Central memory CD4-positive, alpha-beta T cell (primary cell): ENCODE data around the gene LOC128125822.
"Not testable (repeated sequence)": the region's sequence is repeated elsewhere in the genome, so short reads cannot be mapped to it uniquely, and the experiment has no call there.

Experiments
- DNase-seq: peaks from one replicate; pipeline ENCODE4 v3.0.0; 2022

LOC128125822 gene

DNA sequence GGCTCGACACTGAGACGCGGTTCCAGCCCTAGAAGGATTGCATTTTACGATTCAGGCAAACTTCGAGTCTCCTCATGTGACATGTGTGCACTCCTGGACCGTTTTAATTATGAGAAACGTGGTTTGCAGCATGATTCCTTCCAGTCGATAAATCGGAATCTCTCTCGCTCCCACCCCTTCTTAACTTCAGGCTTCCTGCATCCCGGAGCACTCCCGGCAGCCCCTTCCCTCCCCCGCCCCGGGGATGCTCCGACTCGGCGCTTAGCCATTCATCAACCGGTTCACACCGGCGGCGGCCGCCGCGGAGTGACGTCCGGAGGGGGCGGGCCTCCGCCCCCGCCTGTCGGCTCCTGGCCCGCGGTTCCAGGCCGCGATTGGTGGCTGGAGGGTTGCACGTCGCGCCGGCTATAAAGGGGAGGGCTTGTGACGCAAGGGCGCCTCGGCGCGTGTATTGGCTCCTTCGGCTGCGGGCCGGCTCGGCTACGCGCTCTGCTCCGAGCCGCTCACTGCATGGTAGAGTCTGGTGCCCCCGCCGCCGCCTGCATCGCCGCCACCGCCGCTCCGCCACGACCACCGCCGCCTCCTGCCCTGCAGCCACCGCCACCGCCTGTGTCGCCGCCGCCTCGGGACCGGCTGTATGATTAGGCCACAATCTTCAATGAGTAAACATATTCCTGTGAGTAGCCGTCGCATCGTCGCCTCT lies at the start of gene LOC128125822, which contains the start of gene PTP4A1:
Gene LOC128125822, plus strand, starts transcription at position 437 of the 703 bp plus-strand sequence.
Gene PTP4A1, plus strand, starts transcription at position 437 of the 703 bp plus-strand sequence. CDS start 4,401 bp downstream, outside the sequence.
- peak; percentile 97 for DNase-seq

DNA sequence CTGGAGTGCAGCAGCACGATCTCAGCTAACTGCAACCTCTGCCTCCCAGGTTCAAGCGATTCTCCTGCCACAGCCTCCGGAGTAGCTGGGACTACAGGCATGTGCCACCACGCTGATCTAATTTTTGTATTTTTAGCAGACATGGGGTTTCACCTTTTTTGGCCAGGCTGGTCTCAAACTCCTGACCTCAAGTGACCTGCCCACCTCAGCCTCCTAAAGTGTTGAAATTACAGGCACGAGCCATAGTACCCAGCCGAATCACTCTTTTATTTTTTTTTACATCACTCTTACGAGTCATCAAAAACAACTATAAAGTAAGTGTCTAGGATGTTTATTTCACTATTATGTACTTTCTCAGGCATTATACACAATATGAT lies 49.4 kb upstream of the LOC128125822 start:
- not testable (repeated sequence) for DNase-seq

DNA sequence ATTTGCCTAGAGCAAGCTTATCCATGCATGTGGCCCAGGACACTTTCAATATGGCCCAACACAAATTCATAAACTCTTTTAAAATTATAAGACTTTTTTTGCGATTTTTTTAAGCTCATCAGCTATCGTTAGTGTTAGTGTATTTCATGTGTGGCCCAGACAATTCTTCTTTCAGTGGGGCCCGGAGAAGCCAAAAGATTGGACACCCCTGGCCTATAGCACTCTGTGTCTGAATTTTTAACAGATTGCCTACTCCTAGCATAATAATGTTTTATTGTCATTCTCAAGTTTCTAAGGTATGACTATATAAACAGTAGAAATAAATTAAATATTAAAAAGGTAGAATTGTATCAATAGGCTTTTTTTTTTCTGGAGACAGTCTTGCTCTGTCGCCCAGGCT lies 48.6 kb upstream of the LOC128125822 start:
- DNase-seq = no peak

DNA sequence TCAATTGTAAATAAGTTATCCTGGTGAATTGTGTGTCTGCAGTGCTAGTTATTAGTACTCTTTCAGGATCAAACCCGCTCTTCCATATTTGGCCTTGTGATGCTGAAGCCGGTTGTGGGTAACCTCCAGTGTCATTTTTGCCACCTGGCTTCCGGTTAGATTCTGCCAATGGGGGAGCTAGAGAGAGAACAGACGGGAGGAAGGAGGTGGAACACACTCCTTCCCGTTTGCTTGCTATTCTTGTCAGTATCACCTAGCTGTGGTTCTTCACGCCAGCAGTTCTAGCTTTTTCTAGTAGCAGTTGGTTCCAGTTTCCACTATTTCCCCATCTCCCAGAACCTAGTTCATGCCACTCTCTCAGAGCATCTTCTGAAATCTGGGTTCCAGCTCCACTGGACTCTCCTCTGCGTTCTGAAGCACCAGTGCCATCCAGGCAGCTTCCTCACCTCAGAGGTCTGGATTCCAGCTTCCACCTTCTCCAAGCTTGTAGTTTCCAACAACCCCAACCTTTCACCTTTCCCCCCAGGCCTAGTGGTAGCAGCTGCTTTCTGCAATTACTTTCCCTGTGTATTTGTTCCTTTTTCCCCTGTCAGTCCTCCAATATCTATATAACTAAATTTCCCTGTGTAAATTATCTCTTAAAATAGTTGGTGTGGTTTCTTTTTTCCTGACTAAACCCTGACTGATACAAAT lies 46.9 kb upstream of the LOC128125822 start:
- peak; percentile 18 for DNase-seq

DNA sequence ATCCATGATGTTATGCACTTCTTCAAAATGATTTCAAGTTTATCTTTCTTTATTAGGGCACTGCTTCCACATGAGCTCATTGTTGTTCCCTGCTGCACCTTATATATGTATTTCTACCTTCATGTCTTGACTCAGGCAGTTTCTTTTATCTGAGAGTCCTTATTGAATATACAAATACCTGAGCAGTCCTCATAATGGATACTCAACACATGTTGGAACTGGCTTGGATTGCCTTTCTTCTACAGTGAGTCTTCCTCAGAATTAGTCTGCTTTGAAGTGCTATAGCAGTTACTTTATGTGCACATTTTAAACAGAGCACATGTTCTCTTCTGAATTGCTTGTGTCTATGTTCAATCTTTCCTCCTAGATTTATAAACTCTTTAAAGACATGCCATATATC lies 45.3 kb upstream of the LOC128125822 start:
- no peak for DNase-seq

DNA sequence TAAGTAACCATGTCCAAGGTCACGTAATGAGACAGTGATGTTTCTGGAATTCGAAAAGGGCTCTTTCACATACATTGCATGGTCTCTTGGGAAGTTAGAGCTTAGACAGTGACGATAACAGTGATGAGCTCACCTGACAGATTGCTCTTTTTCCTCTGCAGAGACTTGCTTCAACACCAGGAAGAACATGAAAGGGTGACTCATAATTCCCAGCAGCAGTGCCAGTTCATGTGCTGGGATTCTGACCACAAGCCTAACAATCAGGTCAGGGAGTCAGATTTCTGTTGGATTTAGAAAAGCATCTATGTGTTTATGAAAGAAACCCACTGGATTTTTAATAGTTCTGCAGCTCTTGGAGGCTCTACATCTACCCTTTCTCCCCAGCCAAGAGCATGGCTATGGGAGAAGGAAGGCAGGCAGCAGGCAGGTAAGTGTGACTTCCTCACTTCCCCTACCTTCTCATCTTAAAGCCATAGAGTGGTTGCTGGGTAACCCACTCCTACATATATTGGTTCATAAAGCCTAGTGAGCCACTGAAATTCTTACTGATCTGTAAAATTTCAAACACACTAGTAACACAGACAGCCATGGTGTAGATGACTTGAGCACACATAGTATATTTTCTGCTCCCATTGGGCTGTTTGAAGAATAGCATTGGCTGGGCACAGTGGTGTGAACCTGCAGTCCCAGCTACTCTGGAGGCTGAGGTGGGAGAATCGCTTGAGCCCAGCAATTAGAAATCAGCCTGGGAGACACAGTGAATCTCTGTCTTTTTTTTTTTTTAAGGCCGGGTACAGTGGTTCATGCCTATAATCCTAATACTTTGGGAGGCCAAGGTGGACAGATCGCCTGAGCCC lies 44.4 kb upstream of the LOC128125822 start:
- DNase-seq = no peak

DNA sequence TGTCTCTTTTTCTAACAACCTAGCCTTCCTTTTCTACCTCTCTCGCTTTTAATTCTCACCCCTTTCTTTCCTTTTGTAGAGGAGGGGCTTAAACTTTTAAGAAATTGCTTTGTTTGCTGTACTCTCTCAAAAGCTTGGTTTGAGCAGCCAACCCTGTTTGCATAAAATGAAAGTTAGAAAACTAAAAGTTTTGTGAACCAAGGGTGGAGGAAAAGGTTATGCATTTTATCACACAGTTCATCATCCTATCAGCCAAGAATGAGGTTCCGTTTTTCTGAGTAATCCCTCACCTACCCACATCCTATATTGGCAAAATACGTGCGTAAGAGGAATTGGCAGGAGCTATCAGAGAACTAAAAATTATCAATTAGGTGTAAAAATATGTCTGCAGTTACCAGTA lies 42.8 kb upstream of the LOC128125822 start:
- DNase-seq = no peak

DNA sequence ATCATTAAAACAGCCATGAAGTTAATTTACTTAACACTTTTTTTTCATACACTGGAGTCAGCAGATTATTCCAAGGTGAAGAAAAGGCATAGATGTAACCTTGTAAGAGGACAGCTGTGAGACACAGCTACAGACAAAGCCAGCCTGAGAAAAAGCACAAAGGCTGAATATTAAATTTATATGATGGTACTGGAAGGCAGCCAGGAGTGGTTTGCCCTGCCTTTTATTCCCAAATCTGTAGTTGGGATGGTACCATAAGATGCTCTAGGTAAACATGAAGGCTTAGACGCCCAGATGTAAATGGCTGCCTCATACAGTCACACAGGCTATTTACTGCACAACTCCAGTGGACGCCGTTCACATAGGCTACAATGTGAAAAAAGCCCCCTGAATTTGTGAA lies 42.1 kb upstream of the LOC128125822 start:
- DNase-seq = no peak

DNA sequence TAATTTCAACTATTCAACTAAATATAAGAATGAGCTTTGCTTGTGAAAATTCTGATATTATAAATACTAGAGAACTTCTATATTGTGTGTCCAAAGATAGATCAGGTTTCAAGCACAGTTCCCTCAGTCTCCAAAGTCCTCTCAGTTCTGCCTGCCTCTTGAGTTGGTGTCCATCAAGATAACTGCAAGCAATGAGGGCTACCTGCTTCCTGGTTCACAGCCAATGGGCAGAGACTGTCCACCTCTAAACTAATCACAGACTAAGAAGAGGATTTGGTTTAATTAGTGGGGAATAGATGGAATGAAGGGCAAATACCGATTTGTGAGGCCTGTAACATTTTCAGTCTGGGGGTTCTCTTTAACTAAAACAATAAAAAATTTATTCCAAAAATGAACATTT lies 41.3 kb upstream of the LOC128125822 start:
- DNase-seq = no peak

DNA sequence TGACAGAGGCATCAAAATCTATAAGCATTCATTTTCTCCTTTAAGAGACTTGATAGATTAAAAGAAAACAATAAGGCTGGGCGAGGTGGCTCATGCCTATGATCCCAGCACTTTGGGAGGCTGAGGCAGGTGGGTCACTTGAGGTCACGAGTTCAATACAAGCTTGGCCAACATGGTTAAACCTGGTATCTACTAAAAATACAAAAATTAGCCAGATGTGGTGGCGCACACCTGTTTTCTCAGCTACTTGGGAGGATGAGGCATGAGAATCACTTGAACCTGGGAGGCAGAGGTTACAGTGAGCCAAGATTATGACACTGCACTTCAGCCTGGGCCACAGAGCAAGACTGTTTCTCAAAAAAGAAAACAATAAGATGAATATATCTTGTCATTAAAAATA lies 39.3 kb upstream of the LOC128125822 start:
- DNase-seq = no peak

DNA sequence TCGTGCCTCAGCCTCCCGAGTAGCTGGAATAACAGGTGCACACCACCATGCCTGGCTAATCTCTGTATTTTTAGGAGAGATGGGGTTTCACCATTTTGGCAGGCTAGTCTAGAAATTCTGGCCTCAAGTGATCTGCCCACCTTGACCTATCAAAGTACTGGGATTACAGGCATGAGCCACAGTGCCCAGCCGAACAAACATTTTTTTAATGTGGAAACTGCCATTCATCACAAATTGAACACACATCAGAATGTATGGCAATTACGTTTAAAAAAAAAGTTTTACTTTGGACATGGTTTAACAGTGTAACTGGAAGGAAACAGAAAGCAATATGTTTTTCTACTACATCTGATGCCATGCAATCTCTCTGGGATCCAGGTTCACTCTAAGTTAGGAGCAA lies 38.3 kb upstream of the LOC128125822 start:
- no peak for DNase-seq

DNA sequence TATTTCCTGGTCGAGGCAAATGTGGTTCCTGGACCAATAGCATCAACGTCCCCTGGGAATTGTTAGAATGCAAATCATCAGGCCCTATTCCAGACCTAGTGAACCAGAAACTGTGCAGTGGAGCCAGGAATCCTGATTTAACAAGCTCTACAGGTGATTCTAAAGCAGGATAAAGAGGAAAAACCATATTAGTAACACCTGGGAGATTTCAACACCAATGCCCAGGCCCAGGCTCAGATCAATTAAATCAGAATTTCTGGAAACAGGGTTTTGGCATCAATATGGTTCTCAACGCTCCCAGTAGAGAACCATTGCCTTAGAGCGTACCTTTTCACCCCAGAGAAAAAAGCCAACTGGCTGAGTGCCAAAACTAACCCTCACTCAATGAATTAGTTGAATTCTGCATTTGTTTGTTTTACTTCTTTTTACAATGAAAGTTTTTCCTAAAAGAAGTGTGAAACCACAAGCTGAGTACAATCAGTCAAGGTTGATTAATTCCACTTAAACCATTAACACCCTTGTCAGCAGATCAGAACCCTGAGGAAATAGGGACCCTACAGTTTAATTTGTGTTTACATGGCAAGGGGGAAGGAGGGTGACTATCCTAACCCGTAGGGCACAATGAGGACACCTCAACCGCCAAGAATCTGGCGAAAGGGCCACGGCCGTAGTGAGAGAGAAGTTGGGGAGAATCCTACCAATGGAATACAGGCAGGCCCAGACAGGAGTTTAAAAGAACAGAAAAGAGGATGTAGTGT lies 34.9 kb upstream of the LOC128125822 start:
- DNase-seq = no peak

DNA sequence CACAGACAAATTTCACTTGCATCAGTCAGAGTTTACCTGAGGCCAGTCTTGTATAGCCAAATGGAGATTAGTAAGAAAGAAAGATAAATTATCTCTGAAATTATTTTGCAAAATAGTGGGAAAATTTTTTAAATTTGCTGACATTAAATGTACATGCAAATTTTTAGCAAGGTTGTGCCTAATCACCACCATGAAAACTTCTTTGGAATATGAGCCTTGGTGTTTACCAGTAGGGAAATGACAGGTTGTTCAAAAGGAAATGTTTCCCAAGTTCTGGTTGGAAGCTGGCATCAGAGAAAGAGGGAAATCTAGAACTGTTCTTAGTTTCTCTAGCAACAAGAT lies 34.4 kb upstream of the LOC128125822 start:
- no peak for DNase-seq

DNA sequence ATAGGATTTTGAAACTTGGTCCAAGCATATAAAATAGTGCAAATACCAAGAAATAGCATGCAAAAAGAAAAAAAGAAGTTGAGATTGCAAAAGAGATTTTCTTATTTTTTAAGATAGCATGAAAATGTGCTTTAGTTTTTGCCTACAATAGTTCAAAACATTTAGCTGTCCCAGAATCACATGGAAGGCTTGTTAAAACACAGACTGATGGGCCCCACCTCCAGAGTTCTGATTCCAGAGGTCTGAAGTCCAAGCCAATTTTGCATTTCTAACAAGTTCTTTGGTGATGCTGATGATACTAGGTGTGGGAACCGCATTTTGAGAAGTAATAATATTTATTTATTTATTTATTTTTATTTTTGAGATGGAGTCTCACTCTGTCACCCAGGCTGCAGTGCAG lies 33.7 kb upstream of the LOC128125822 start:
- no peak for DNase-seq

DNA sequence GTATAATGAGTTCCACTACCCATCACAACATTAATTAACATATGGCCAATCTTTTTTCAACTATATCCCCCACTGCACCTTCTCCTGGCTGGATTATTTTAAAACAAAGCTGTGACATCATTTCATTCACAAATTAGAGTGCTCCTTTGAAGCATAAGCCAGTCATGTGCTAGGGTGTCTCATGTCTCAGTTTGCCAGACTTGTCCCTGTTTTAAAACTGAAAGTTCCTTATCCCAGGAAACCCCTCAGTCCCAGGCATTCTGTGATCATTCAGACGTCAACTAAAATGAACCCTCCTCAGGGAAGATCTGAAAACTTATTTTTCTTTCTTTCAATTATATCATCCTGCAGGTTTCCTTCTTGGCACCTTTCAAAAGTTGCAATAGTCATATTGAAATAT lies 29.3 kb upstream of the LOC128125822 start:
- DNase-seq = no peak

DNA sequence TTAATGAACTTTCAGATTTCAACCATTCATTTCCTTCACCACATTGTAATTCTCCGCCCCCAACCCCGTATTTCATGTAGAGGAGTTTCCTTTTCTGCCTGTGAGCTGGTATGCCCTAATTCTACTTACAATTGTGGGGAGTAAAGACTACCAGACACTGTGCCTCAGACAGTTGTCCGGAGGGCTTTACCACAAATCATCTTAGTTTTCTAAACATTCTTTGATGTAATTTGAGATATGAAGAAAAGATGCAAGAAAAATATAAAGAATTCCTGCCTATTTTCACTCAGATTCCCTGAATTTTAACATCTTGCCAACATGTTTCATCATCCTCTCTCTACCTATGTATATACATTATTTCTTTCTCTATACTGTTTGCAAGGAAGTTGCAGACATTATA lies 28.3 kb upstream of the LOC128125822 start:
- DNase-seq = no peak

DNA sequence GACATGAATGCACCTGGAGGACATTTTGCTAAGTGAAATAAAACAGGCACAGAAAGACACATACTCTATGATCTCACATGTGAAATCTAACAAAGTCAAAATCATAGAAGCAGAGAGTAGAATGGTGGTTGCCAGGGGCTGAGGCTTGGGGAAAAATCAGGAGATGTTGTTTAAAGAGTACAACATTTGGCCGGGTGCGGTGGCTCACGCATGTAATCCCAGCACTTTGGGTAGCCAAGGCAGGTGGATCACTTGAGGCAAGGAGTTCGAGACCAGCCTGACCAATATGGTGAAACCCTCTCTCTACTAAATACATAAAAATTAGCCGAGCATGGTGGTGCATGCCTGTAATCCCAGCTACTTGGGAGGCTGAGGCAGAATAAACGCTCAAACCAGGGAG lies 26.0 kb upstream of the LOC128125822 start:
- no peak for DNase-seq

DNA sequence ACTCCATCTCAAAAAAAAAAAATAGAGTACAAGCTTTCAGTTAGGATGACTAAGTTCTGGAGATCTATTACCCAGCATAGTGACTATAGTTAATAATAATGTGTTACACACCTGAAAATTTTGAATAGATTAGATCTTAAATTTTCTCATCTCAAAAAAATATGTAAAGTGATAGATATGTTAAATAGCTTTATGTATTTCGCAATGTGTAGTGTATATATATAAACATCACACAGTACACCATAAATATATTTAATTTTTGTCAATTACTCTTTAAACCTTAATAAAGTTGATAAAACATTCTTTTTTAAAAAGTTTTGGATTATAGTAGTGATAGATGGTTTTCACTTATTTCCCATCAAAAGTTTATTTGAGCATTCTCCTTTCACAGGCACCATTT lies 25.6 kb upstream of the LOC128125822 start:
- no peak for DNase-seq

DNA sequence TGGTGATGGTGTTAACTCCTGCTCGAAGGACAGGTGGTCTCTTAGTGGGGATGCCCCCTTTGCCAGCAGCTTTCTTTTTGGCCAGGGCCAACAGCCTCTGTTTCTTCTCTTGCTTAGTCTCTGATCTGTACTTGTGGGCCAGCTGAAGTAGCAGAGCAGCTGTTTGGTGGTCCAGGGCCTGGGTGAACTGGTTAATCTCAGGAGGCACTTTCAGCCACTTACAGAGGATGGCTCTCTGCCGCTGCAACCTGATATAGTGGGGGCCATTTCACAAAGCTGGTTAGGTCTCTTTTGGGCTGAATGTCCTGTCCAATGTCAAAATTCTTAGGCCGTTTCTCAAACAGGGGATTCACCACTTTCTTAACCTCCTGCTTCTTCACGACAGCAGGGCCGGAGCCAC lies 23.2 kb upstream of the LOC128125822 start:
- no peak for DNase-seq

DNA sequence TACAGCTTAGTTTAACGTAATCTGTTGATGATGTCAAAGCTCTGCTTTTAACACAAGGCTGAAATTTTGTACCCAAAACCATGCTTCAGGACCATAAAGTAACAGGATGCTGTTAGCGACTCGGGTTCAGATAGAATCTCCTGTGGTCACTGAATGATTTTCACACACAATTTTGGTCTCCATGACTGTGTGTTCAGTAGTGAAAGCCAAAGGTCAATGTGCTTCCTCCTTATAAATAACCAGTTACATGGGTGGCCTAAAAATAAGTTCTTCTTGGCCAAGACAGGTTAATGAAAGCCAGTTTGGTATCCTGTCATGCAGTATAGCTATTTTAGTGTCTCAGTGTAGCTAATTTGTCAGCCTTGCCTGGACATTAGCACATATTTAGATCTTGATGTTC lies 19.1 kb upstream of the LOC128125822 start:
- DNase-seq = no peak

DNA sequence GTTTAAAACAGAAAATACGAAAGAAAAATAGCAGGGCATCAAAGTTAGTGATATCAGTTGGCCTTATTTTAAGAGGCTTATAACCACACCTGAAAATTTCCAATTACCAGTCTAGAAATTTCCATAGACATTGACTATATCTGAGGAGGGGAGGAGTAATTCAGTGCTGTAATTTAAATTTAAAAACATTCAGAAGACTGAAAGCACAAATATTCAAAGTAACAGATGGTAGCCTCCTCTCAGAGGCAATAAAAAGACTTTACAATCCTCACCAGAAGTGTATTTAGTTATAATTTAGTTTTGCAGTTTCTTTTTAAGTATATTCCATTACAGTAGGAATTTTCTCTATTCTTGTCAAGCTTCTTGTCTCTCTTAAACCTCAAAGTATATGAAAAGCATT lies 18.4 kb upstream of the LOC128125822 start:
- DNase-seq = no peak

DNA sequence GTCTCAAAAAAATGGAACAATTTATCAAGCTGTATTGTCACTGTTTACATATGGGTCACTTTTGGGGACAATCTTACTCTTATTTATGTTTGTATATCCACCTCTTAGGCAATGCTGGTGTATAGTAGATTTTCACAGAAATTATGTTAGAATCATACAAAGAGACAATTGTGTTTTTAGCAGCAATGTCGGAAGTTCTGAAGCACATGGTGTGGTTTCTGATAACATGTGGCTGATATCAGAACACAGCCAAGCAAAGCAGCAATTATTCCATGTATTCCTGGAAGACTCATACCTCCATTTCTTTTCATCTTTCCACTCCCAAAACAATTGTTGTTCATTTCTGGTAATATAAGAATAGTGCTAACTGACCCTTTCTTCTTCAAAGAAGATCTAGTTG lies 17.5 kb upstream of the LOC128125822 start:
- DNase-seq = no peak

DNA sequence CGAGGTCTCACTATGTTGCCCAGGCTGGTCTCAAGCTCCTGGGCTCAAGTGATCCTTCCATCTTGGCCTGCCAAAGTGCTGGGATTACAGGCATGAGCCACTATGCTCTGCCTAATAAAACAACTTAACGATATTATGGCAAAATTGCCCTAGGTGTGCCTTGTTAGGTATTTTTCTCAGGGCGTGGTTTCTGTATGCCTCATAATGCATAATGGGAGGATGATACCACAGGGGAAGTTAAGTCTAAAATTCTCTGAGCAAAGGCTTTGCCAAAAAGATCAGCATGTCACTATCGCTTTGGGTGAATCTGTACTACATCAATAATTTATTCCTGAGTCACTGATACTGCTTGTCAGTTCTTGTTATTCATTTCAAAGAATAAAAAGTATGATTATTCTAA lies 15.9 kb upstream of the LOC128125822 start:
- DNase-seq = no peak
